ENCODE results near the gene GP9. TPM values are rescaled to one million over a fixed set of nuclear protein-coding genes. Genes with fewer than 3 reads are reported as not detected.

GP9 gene
- total RNA-seq, 4 donors from 2014 or later = 0.64 to 1.2 TPM; not detected in 2

DNA sequence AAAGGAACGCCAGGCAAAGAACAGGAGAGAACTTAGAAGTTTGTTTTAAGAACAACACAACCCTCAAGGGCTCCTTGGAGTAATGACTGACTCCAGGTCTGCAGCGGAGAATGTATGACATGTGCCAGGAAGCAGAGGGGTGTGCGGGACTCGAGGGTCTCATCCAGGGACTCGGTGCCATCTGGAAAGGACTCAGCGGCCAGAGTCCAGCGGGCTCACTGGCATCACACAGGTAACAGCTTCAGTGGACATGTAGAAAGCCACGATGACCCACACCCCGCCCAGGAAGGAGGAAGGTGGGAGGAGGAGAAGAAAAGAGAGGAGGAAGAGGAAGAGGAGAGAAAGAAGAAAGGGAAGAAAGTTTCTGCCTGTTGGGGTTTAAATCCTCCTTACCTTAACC, 21.4 kb downstream of the GP9 start:
- TF ChIP-seq, protein P1, sequence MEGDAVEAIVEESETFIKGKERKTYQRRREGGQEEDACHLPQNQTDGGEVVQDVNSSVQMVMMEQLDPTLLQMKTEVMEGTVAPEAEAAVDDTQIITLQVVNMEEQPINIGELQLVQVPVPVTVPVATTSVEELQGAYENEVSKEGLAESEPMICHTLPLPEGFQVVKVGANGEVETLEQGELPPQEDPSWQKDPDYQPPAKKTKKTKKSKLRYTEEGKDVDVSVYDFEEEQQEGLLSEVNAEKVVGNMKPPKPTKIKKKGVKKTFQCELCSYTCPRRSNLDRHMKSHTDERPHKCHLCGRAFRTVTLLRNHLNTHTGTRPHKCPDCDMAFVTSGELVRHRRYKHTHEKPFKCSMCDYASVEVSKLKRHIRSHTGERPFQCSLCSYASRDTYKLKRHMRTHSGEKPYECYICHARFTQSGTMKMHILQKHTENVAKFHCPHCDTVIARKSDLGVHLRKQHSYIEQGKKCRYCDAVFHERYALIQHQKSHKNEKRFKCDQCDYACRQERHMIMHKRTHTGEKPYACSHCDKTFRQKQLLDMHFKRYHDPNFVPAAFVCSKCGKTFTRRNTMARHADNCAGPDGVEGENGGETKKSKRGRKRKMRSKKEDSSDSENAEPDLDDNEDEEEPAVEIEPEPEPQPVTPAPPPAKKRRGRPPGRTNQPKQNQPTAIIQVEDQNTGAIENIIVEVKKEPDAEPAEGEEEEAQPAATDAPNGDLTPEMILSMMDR (IDR thresholded peaks at IDR 0.05) = no peak
- TF ChIP-seq EP300 (IDR thresholded peaks at IDR 0.05; ENCODE audit: low read depth) = no peak
- no peak for TF ChIP-seq POLR2A (IDR thresholded peaks at IDR 0.05)
- TF ChIP-seq POLR2AphosphoS5 (IDR thresholded peaks at IDR 0.05) = no peak
- Histone ChIP-seq H3K27ac (no peak overlapping the region), H3K27me3 (no peaks in the 10 kb centered on the region), H3K36me3 (no peaks in the 10 kb centered on the region), H3K4me3 (no peak overlapping the region), H3K4me1 (peaks cover 0 to 2% (median under 1%) of the 10 kb centered on the region in 4 donors), H3K9me3 (no peaks in the 10 kb centered on the region)
- DNase-seq = no peak
- intact Hi-C loops (cut with DNase I; ENCODE audit: low total_unique reads) = no loop called here
- in situ Hi-C loops (cut with MboI; ENCODE audit: low pct_ligation_motif_present in 1 of 4, low pct_unique_long_range_greater_than_20kb in 1 of 4, low sequenced_read_pairs in 3 of 4) = no loop called here
- WGBS, 2 donors (ENCODE audit: low coverage in 1 of 2) = 81 to 84% methylated on average over 5 to 9 of the region's 9 CpGs

DNA sequence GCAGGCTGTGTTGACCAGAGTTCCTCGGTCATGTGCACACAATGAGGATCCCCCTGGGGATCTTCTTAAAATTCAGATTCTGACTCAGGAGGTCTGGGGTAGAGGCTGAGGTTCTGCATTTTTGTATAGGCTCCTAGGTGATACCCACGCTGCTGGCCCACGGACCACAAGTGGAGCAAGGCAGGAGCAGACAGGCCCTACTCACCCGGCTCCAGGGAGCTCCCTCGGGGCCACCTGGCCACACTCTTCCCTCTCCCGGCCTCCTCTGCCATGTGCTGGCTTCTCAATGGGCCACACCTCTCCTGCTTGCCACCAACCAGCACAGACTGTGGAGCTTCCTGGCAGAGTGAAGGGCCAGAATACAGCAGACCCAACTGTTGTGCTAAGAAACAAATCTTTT, 23.9 kb downstream of the GP9 start:
- H3K4me1 ChIP-seq = peaks cover 4 to 5% (median 4%) of the 10 kb centered on the region in 4 donors
- no peaks in the 10 kb centered on the region for H3K36me3 ChIP-seq
- 81% methylated on average over 6 of the region's 6 CpGs; no CpG with 5 or more reads in 1 of the 2 donors for WGBS, 2 donors (ENCODE audit: low coverage in 1 of 2)
- intact Hi-C loops (cut with DNase I; ENCODE audit: low total_unique reads) = no loop called here
- in situ Hi-C loops (cut with MboI; ENCODE audit: low pct_ligation_motif_present in 1 of 4, low pct_unique_long_range_greater_than_20kb in 1 of 4, low sequenced_read_pairs in 3 of 4) = no loop called here
- TF ChIP-seq, protein P1 (IDR thresholded peaks at IDR 0.05) = no peak
- TF ChIP-seq EP300 (IDR thresholded peaks at IDR 0.05; ENCODE audit: low read depth) (no peak), POLR2AphosphoS5 (IDR thresholded peaks at IDR 0.05) (no peak), POLR2A (IDR thresholded peaks at IDR 0.05) (no peak)
- no peak for DNase-seq
- H3K9me3 ChIP-seq = no peaks in the 10 kb centered on the region
- no peak overlapping the region for H3K27ac ChIP-seq
- H3K27me3 ChIP-seq = no peaks in the 10 kb centered on the region
- H3K4me3 ChIP-seq = no peak overlapping the region

DNA sequence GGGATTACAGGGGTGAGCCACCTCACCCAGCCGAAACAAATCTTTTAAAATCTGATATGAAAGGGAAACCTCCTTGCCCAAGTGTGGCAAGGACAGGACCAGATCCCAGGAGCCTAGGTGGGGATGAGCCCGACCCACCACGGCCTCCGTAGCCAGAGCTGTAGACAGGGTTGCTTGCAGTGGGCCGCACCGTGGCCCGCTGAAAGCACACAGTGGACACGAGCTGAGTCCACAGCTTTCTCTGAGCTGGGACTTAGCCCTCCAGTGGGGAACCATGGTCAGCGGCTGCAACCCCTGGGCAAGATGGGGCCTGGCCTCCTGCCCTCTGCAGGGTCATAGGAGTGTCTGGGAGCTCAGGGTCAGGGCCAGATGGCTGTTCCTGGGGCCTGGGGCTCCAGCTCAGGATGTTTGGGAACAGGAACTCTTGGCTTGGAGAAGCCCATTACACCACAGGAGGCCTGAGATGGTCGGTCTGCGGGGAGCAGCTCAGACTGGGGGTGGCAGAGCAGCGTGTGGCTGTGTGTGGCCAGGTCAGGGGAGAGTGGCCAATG, 24.7 kb downstream of the GP9 start:
- in situ Hi-C loops (cut with MboI; ENCODE audit: low pct_ligation_motif_present in 1 of 4, low pct_unique_long_range_greater_than_20kb in 1 of 4, low sequenced_read_pairs in 3 of 4) (no loop called here), intact Hi-C loops (cut with DNase I; ENCODE audit: low total_unique reads) (no loop called here)
- H3K4me1 ChIP-seq = peaks cover 4 to 5% (median 4%) of the 10 kb centered on the region in 4 donors
- 94% methylated on average over 12 of the region's 12 CpGs; no CpG with 5 or more reads in 1 of the 2 donors for WGBS, 2 donors (ENCODE audit: low coverage in 1 of 2)
- H3K27me3 ChIP-seq = no peaks in the 10 kb centered on the region
- no peak overlapping the region for H3K27ac ChIP-seq
- TF ChIP-seq POLR2A (IDR thresholded peaks at IDR 0.05) (no peak), POLR2AphosphoS5 (IDR thresholded peaks at IDR 0.05) (no peak), EP300 (IDR thresholded peaks at IDR 0.05; ENCODE audit: low read depth) (no peak)
- TF ChIP-seq, protein P1 (IDR thresholded peaks at IDR 0.05) = no peak
- no peaks in the 10 kb centered on the region for H3K9me3 ChIP-seq
- H3K36me3 ChIP-seq = no peaks in the 10 kb centered on the region
- DNase-seq = no peak
- no peak overlapping the region for H3K4me3 ChIP-seq

DNA sequence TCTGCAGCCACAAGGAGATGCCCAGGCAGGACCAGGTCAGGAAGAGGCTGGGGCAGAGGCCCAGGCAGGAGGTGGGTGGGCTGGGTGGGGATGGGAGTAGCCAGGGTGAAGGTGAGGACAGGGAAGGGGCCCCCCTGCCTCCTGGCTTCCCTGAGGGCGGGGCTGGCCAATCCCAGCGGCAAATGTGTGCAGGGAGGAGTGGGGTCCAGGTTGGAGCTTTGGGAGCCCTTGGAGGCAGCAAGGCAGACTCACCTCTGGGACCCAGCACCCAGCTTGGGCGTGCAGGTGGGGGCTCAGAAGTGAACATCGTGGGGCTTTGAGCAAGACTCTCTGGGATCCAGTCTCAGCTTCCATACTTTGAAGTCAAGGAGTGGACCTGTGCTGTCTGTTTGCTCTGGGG, 25.2 kb downstream of the GP9 start:
- intact Hi-C loops (cut with DNase I; ENCODE audit: low total_unique reads) = no loop called here
- TF ChIP-seq POLR2A (IDR thresholded peaks at IDR 0.05) = no peak
- TF ChIP-seq, protein P1 (IDR thresholded peaks at IDR 0.05) = no peak
- TF ChIP-seq EP300 (IDR thresholded peaks at IDR 0.05; ENCODE audit: low read depth) = no peak
- no peak for TF ChIP-seq POLR2AphosphoS5 (IDR thresholded peaks at IDR 0.05)
- peaks cover 4 to 5% (median 4%) of the 10 kb centered on the region in 4 donors for H3K4me1 ChIP-seq
- in situ Hi-C loops (cut with MboI; ENCODE audit: low pct_ligation_motif_present in 1 of 4, low pct_unique_long_range_greater_than_20kb in 1 of 4, low sequenced_read_pairs in 3 of 4) = no loop called here
- 80% methylated on average over 4 of the region's 4 CpGs; no CpG with 5 or more reads in 1 of the 2 donors for WGBS, 2 donors (ENCODE audit: low coverage in 1 of 2)
- no peaks in the 10 kb centered on the region for H3K27me3 ChIP-seq
- DNase-seq = no peak
- no peak overlapping the region for H3K27ac ChIP-seq
- H3K9me3 ChIP-seq = no peaks in the 10 kb centered on the region
- no peaks in the 10 kb centered on the region for H3K36me3 ChIP-seq
- H3K4me3 ChIP-seq = no peak overlapping the region
